Measurements from ENCODE around the gene HHEX.

GRCh38 chr10:92657024-92657423 is 32.7 kb upstream of the HHEX start:
- TF ChIP-seq CTCF (IDR thresholded peaks at IDR 0.05): no peak
- no peak for TF ChIP-seq POLR2A (IDR thresholded peaks at IDR 0.05)

All from testis (tissue), 2 donors.